Mesendoderm (in vitro differentiated cells): ENCODE results near the gene HNRNPM.
A peak's percentile ranks its signal among the peaks of the same experiment; 100 is the strongest.
"Not testable (repeated sequence)": the region's sequence is repeated elsewhere in the genome, so short reads cannot be mapped to it uniquely, and the experiment has no call there.

Source experiments
- DNase-seq: peaks from one replicate; pipeline ENCODE4 v3.0.0; 2013
- H2AK5ac ChIP-seq: 2 replicates; pipeline ENCODE4 v1.6.1; 2013; ENCODE audit warnings: low read length, inconsistent platforms
- H2BK120ac ChIP-seq: 2 replicates; pipeline ENCODE4 v1.6.1; 2013; ENCODE audit warnings: low read depth, mild to moderate bottlenecking, low read length, moderate library complexity, mixed read lengths
- H2BK15ac ChIP-seq: replicated peaks from 2 replicates; pipeline ENCODE4 v1.6.1; 2013; ENCODE audit warnings: low read depth, mild to moderate bottlenecking, moderate library complexity
- H2BK5ac ChIP-seq: 2 replicates; pipeline ENCODE4 v1.6.1; 2013; ENCODE audit warnings: low read length, inconsistent platforms
- H3K18ac ChIP-seq: 2 replicates; pipeline ENCODE4 v1.6.1; 2013; ENCODE audit warnings: mild to moderate bottlenecking, low read length, mixed read lengths
- H3K23ac ChIP-seq: one replicate; pipeline ENCODE4 v1.6.1; 2013; ENCODE audit warnings: low read length
- H3K27ac ChIP-seq: 2 replicates; pipeline ENCODE4 v1.5.1; 2013; ENCODE audit warnings: low read depth, mild to moderate bottlenecking, inconsistent platforms, low read length, moderate library complexity
- H3K27me3 ChIP-seq: 2 replicates; pipeline ENCODE4 v1.6.1; 2013; ENCODE audit warnings: low read length, control low read depth, mild to moderate bottlenecking, inconsistent platforms; ENCODE audit not compliant: insufficient read depth, poor library complexity
- H3K36me3 ChIP-seq: 2 replicates; pipeline ENCODE4 v1.6.1; 2013; ENCODE audit warnings: low read length, inconsistent platforms; ENCODE audit not compliant: control insufficient read depth, insufficient read depth
- H3K4ac ChIP-seq: one replicate; pipeline ENCODE4 v1.6.1; 2013; ENCODE audit warnings: low read depth, mild to moderate bottlenecking, low read length, moderate library complexity
- H3K4me1 ChIP-seq: 2 replicates; pipeline ENCODE4 v1.6.1; 2013; ENCODE audit warnings: low read depth, low read length, inconsistent platforms; ENCODE audit not compliant: control insufficient read depth
- H3K4me2 ChIP-seq: 2 replicates; pipeline ENCODE4 v1.6.1; 2013; ENCODE audit warnings: low read length
- H3K4me3 ChIP-seq: 2 replicates; pipeline ENCODE4 v1.5.1; 2013; ENCODE audit warnings: mild to moderate bottlenecking, low read length
- H3K56ac ChIP-seq: one replicate; pipeline ENCODE4 v1.6.1; 2013; ENCODE audit warnings: low read length
- H3K79me1 ChIP-seq: 2 replicates; pipeline ENCODE4 v1.6.1; 2013; ENCODE audit warnings: low read length, inconsistent platforms
- H3K79me2 ChIP-seq: 2 replicates; pipeline ENCODE4 v1.6.1; 2013; ENCODE audit warnings: mild to moderate bottlenecking, low read length; ENCODE audit not compliant: control insufficient read depth, insufficient read depth
- H3K9ac ChIP-seq: 2 replicates; pipeline ENCODE4 v1.6.1; 2013; ENCODE audit warnings: low read length, inconsistent platforms
- H4K5ac ChIP-seq: one replicate; pipeline ENCODE4 v1.6.1; 2013; ENCODE audit warnings: low read length
- H4K8ac ChIP-seq: one replicate; pipeline ENCODE4 v1.6.1; 2013; ENCODE audit warnings: low read depth, mild to moderate bottlenecking, control low read depth, low read length, moderate library complexity
- WGBS: extraction: QIAGEN DNeasy Blood & Tissue Kit; methylation state at CpG from one replicate; pipeline ENCODE4 v1.1.7; 2013; ENCODE audit warnings: low lambda C conversion rate, missing lambda C conversion rate; ENCODE audit not compliant: insufficient coverage; ENCODE audit errors: extremely low coverage; 5-methylcytosine and 5-hydroxymethylcytosine counted together

The HNRNPM gene

DNA sequence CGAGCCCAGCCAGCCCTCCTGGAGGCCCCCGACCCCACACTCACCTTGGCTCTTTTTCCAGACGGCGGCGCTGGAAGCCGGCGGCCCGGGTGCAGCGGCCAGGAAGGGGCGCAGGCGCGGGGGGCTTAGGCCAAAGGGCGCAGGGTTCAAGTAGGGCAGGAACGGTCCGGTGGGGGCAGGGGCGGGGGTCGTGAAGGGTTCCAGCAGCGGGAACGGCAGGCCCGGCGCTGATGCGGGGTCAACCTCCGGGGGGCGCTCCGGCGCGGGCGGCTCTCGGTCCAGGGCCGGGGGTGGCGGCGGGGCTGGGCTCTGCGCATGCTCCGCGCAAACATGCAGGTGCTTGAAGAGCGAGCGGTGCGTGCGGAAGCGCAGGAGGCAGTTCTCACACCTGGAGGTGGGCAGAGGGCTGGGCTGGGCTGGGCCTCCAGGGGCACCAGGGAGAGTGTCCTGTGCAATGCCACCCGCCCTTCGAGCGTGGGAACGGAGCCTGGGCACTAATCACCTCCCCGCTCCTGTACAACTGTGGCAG, 66.9 kb downstream of the HNRNPM start:
- peak; percentile 25 for DNase-seq
- Histone ChIP-seq H4K5ac (no peak overlapping the region), H3K27ac (no peak overlapping the region), H3K79me1 (peaks cover 3% of the 10 kb centered on the region), H3K4me1 (peaks cover 4% of the 10 kb centered on the region), H3K56ac (no peak overlapping the region), H3K18ac (no peak overlapping the region), H3K23ac (no peak overlapping the region), H2AK5ac (no peak overlapping the region), H2BK5ac (no peak overlapping the region), H2BK15ac (no peak overlapping the region), H4K8ac (no peak overlapping the region), H3K79me2 (no peaks in the 10 kb centered on the region), H3K27me3 (no peaks in the 10 kb centered on the region), H3K4me2 (no peak overlapping the region), H3K4ac (no peak overlapping the region), H3K36me3 (no peaks in the 10 kb centered on the region), H3K4me3 (no peak overlapping the region), H3K9ac (no peak overlapping the region), H2BK120ac (no peak overlapping the region)
- WGBS = no CpG with 5 or more reads among the region's 45 CpGs

DNA sequence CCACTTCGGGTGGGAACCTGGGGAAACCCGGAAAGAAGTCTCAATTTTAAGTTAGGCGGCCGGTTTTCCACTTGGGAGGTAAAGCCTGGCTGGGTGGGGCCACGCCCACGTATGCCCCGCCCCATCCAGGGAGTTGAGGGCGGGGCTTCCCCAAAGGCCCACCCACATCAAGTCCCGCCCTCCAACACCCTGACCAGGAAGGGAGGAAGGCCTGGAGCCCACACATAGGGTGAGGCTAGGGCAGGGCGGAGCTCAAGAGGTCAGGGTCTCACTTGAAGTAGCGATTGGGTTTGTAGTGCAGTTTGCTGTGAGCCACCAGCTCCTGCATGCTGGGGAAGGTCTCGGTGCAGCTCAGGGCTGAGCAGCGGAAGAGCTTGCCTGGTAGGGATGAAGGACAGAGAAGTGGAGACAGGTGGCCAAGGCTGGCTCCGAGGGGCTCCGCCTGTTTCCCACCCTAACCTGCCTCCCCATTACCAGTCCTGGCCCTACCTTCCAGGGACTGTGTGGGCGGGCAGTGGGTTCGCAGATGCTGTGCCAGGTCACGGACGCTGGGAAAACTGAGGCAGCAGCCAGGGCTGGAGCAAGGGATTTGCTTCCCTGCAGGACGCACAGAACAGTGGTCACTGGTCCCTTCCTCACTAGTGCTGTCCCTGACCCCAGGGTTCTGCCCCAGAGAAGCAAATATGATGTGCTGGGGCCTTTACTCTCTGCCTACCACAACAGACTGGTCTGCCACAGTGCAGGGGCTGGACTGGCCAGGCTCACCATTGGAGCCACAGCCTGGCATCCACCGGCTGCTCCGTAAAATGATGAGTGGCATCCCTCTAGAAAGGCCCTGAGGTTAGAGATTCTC, 67.6 kb downstream of the HNRNPM start:
- Histone ChIP-seq H2BK15ac (no peak overlapping the region), H3K27ac (no peak overlapping the region), H3K4me3 (no peak overlapping the region), H3K79me1 (peaks cover 3% of the 10 kb centered on the region), H2BK5ac (no peak overlapping the region), H3K18ac (no peak overlapping the region), H3K4ac (no peak overlapping the region), H3K56ac (peak overlapping the region; percentile 94), H4K5ac (no peak overlapping the region), H3K4me2 (no peak overlapping the region), H4K8ac (no peak overlapping the region), H2AK5ac (peak overlapping the region; percentile 80), H3K4me1 (peaks cover 4% of the 10 kb centered on the region), H3K36me3 (no peaks in the 10 kb centered on the region), H2BK120ac (no peak overlapping the region), H3K79me2 (no peaks in the 10 kb centered on the region), H3K27me3 (no peaks in the 10 kb centered on the region), H3K23ac (no peak overlapping the region), H3K9ac (peak overlapping the region; percentile 74)
- peak; percentile 75 for DNase-seq
- no CpG with 5 or more reads among the region's 22 CpGs for WGBS

DNA sequence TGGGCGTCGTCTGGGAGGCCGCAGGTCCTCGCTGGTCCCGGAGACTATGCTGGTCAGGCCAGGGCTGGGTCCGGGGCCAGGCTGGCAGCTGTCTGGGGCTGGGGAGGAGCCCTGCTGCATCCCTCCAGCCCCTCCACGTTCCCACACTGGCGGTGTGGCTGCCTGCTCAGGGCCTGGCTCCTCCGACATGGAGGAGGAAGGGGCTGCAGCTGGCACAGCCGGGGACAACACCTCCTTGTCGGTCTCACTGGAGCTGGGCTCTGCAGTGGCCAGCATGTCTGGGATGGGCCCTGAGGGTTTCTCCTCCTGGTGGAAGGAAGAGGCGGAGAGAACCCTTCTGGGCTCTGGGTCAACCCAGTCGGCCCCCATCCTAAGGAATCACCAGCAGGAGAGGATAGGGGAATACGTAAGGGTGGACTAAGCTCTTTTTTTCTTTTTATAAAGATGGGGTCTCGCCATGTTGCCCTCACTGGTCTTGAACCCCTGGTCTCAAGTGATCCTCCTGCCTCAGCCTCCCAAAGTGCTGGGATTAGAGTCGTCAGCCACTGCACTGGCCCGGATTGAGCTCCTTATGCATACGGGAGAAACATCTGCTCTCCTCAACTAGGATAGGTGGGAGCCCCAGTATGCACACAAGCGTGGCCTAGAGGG, 68.4 kb downstream of the HNRNPM start:
- H3K4me2 ChIP-seq = peak overlapping the region; percentile 35
- DNase-seq = peak; percentile 40
- H3K56ac ChIP-seq = peak overlapping the region; percentile 94
- no peaks in the 10 kb centered on the region for H3K79me2 ChIP-seq
- H4K8ac ChIP-seq = no peak overlapping the region
- H3K36me3 ChIP-seq = no peaks in the 10 kb centered on the region
- peak overlapping the region; percentile 97 for H3K27ac ChIP-seq
- H3K4me1 ChIP-seq = peaks cover 4% of the 10 kb centered on the region
- WGBS = no CpG with 5 or more reads among the region's 19 CpGs
- H3K9ac ChIP-seq = peak overlapping the region; percentile 74
- no peak overlapping the region for H3K4me3 ChIP-seq
- peak overlapping the region; percentile 91 for H3K23ac ChIP-seq
- peak overlapping the region; percentile 42 for H3K4ac ChIP-seq
- no peak overlapping the region for H4K5ac ChIP-seq
- H2BK120ac ChIP-seq = no peak overlapping the region
- no peak overlapping the region for H3K18ac ChIP-seq
- H2BK5ac ChIP-seq = no peak overlapping the region
- peak overlapping the region; percentile 90 for H2AK5ac ChIP-seq
- H3K27me3 ChIP-seq = no peaks in the 10 kb centered on the region
- H2BK15ac ChIP-seq = no peak overlapping the region
- peaks cover 3% of the 10 kb centered on the region for H3K79me1 ChIP-seq

DNA sequence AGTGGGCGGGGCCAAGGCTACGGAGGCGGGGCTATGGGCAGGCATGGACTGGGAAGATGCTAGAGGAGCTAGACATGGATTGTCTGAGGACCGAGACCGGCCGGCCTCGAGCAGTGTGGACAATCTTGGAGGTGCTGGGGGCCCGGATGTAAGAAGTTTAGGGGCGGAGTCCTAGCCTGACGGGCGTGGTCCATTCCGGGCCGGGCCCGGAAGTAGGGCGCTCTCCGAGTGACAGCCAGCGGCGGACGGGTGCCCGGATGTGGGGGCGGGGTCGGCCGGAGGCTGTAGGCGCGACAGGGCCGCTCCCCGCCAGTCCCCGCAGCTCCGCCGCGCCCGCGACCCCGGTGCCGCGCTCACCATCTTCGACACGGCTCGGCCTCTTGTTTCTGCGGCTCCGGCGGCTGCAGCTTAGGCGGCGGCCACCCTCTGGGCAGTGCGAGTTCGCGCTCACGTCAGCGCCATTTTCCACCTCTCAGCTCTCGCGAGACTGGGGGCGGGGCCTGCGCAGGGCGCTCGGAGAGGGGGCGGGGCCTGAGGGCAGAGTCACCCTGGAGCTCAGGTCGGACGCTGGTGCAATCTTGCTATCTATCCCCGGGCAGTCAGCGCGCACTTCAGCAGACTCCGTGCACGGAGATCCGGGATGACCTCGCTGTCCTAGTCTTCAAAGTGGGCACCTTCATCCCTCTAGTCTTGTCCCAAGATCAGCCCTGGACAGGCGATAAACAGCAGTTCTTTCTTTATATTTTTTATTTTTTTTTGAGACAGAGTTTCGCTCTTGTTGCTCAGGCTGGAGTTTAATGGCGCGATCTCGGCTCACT, 69.1 kb downstream of the HNRNPM start, which contains the start of gene ZNF414:
Gene ZNF414 (minus strand): TSS at position 481 of the 818 bp plus-strand sequence. CDS start 121 bp downstream, at position 360.
- H3K4ac ChIP-seq = peak within 1 kb of the TSS; percentile 93
- peak within 1 kb of the TSS; percentile 92 for H3K18ac ChIP-seq
- H4K8ac ChIP-seq = peak within 1 kb of the TSS; percentile 97
- H3K56ac ChIP-seq = peak within 1 kb of the TSS; percentile 100
- peaks cover 4% of the 10 kb centered on the region for H3K4me1 ChIP-seq
- no peaks in the 10 kb centered on the region for H3K79me2 ChIP-seq
- no peak within 1 kb of the TSS for H2BK15ac ChIP-seq
- H3K36me3 ChIP-seq = no peaks in the 10 kb centered on the region
- H2BK120ac ChIP-seq = peak within 1 kb of the TSS; percentile 89
- no peak within 1 kb of the TSS for H4K5ac ChIP-seq
- H3K9ac ChIP-seq = peak within 1 kb of the TSS; percentile 95
- H3K79me1 ChIP-seq = peaks cover 3% of the 10 kb centered on the region
- no peaks in the 10 kb centered on the region for H3K27me3 ChIP-seq
- H3K4me2 ChIP-seq = peak within 1 kb of the TSS; percentile 68
- peak within 1 kb of the TSS; percentile 91 for H3K23ac ChIP-seq
- no CpG with 5 or more reads among the region's 70 CpGs for WGBS
- peak; percentile 99 for DNase-seq
- H2BK5ac ChIP-seq = peak within 1 kb of the TSS; percentile 98
- H3K27ac ChIP-seq = peak within 1 kb of the TSS; percentile 97
- H2AK5ac ChIP-seq = peak within 1 kb of the TSS; percentile 90
- peak within 1 kb of the TSS; percentile 78 for H3K4me3 ChIP-seq

DNA sequence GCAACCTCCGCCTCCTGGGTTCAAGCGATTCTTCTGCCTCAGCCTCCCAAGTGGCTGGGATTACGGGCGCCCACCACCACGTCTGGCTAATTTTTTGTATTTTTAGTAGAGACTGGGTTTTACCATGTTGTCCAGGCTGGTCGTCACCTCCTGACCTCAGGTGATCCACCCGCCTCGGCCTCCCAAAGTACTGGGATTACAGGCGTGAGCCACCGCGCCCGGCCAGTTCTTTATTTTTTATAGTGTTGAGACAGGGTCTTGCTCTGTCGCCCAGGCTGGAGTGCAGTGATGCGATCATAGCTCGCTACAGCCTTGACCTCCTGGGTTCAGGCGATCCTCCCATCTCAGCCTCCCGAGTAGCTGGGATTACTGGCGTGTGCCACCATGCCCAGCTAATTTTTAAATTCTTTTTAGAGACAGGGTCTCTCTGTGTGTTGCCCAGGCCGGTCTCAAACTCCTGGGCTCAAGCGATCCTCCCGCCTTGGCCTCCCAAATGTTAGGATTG, 69.8 kb downstream of the HNRNPM start:
- H2AK5ac ChIP-seq, H3K4ac ChIP-seq, H3K23ac ChIP-seq, H4K8ac ChIP-seq, H4K5ac ChIP-seq, H2BK5ac ChIP-seq, H3K36me3 ChIP-seq, H3K4me2 ChIP-seq, H3K4me1 ChIP-seq, H3K4me3 ChIP-seq, H3K79me1 ChIP-seq, H2BK15ac ChIP-seq, H2BK120ac ChIP-seq, H3K79me2 ChIP-seq, DNase-seq, H3K18ac ChIP-seq, H3K27ac ChIP-seq, H3K27me3 ChIP-seq: not testable (repeated sequence)
- peak overlapping the region; percentile 81 for H3K9ac ChIP-seq
- peak overlapping the region; percentile 96 for H3K56ac ChIP-seq
- WGBS = no CpG with 5 or more reads among the region's 21 CpGs
